ENCODE measurements around the gene NYNRIN.

NYNRIN gene

DNA sequence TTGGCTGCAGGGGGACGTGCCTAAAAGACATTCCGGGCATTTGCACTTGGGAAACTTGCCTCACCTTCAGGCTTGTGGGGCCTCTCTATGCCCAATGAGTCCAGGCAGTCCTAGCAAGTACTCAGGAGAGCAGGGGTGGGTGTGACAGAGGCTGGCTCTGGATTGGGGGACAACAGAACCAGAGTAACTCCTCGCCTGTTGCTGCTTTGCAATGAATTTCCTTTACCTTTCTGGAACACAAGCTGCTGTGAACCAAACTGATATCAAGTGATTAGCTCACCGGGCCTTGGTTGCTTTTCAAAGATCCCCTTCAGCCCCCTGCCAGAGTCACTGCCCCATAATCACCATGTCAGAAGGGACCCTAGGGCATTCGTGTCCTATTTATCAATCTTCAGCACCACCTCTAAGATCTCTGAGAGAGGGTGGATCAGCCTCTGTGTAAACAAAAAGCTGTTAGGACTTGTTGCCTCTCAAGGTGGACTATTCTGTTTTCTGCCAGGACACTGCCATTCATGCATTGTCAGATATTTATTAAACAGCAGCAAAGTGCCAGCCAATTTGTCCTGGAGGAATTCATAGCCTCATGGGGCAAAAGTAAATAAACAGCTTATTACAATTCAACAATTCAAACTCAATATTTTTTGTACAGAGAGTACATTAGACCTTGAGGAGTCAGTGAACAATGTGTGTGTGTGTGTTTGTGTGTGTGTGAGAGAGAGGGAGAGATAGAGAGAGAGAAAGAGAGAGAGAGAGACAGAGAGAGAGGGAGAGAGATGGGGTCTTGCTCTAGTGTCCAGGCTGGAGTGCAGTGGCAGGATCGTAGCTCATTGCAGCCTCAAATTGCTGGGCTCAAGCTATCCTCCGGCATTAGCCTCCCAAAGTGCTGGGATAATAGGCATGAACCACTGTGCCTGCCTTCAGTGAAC, 19.6 kb upstream of the NYNRIN start:
- TF ChIP-seq ZC3H10 (CRISPR knock-in tag; IDR thresholded peaks at IDR 0.05) (no peak), RARB (CRISPR knock-in tag; IDR thresholded peaks at IDR 0.05) (no peak), TCF4 (CRISPR knock-in tag; IDR thresholded peaks at IDR 0.05; ENCODE audit: borderline replicate concordance) (no peak), CSDC2 (CRISPR knock-in tag; IDR thresholded peaks at IDR 0.05) (no peak), BACH2 (CRISPR knock-in tag; IDR thresholded peaks at IDR 0.05; ENCODE audit: borderline replicate concordance) (no peak), ZNF565 (CRISPR knock-in tag; conservative IDR thresholded peaks at IDR 0.05; ENCODE audit: low read depth) (no peak), ZNF70 (CRISPR knock-in tag; IDR thresholded peaks at IDR 0.05) (no peak), SNAI2 (CRISPR knock-in tag; IDR thresholded peaks at IDR 0.05) (no peak), OSR1 (CRISPR knock-in tag; IDR thresholded peaks at IDR 0.05) (no peak)
- TF ChIP-seq, protein P1, sequence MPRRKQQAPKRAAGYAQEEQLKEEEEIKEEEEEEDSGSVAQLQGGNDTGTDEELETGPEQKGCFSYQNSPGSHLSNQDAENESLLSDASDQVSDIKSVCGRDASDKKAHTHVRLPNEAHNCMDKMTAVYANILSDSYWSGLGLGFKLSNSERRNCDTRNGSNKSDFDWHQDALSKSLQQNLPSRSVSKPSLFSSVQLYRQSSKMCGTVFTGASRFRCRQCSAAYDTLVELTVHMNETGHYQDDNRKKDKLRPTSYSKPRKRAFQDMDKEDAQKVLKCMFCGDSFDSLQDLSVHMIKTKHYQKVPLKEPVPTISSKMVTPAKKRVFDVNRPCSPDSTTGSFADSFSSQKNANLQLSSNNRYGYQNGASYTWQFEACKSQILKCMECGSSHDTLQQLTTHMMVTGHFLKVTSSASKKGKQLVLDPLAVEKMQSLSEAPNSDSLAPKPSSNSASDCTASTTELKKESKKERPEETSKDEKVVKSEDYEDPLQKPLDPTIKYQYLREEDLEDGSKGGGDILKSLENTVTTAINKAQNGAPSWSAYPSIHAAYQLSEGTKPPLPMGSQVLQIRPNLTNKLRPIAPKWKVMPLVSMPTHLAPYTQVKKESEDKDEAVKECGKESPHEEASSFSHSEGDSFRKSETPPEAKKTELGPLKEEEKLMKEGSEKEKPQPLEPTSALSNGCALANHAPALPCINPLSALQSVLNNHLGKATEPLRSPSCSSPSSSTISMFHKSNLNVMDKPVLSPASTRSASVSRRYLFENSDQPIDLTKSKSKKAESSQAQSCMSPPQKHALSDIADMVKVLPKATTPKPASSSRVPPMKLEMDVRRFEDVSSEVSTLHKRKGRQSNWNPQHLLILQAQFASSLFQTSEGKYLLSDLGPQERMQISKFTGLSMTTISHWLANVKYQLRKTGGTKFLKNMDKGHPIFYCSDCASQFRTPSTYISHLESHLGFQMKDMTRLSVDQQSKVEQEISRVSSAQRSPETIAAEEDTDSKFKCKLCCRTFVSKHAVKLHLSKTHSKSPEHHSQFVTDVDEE (CRISPR knock-in tag; IDR thresholded peaks at IDR 0.05) = no peak
- TF ChIP-seq, protein P2, sequence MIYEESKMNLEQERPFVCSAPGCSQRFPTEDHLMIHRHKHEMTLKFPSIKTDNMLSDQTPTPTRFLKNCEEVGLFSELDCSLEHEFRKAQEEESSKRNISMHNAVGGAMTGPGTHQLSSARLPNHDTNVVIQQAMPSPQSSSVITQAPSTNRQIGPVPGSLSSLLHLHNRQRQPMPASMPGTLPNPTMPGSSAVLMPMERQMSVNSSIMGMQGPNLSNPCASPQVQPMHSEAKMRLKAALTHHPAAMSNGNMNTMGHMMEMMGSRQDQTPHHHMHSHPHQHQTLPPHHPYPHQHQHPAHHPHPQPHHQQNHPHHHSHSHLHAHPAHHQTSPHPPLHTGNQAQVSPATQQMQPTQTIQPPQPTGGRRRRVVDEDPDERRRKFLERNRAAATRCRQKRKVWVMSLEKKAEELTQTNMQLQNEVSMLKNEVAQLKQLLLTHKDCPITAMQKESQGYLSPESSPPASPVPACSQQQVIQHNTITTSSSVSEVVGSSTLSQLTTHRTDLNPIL (CRISPR knock-in tag; IDR thresholded peaks at IDR 0.05; ENCODE audit: low read depth) = no peak
- ATAC-seq = no peak

DNA sequence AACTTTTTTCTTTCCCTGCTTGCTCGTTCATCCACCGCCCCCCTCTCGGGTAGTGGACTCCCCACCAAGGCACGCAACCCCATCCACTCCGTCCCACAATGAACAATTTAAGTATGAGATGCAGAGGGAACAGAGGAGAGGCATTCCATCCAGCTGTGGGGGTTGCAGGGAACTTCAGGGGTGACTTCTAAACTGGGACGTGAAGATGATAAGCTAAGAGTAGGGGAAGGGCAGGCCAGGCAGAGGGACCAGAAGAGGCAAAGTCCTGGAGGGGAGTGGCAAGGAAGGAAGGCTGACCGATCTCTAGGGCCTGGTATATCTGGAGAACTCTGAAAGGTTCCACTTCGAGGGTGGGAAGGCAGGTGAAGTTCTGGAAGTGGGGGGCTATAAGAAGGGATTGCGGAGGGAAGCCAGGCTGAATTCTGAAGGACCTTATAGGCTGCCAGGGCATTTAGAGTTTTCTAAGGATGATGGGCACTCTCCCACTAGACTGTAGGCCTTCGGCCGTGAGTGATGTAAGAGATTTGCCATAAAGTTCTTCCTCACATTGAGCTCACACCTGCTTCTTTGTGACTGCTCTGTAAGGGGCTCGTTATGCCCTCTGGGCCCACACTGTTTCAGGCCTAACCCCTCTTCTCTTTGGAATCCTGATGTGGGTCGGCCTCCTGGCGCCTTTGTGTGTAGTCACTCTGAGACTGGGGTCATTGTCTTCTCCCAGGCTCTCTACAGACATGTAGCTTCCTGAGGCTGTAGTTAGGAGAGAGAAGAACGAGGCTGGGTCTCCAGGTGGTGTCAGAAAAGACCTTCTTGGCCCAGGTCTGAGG, 18.7 kb upstream of the NYNRIN start:
- TF ChIP-seq OSR1 (CRISPR knock-in tag; IDR thresholded peaks at IDR 0.05) (no peak), SNAI2 (CRISPR knock-in tag; IDR thresholded peaks at IDR 0.05) (no peak), RARB (CRISPR knock-in tag; IDR thresholded peaks at IDR 0.05) (no peak), TCF4 (CRISPR knock-in tag; IDR thresholded peaks at IDR 0.05; ENCODE audit: borderline replicate concordance) (no peak), ZC3H10 (CRISPR knock-in tag; IDR thresholded peaks at IDR 0.05) (no peak), ZNF70 (CRISPR knock-in tag; IDR thresholded peaks at IDR 0.05) (no peak), BACH2 (CRISPR knock-in tag; IDR thresholded peaks at IDR 0.05; ENCODE audit: borderline replicate concordance) (no peak)
- TF ChIP-seq, protein P1 (CRISPR knock-in tag; IDR thresholded peaks at IDR 0.05) = no peak
- TF ChIP-seq, protein P3, sequence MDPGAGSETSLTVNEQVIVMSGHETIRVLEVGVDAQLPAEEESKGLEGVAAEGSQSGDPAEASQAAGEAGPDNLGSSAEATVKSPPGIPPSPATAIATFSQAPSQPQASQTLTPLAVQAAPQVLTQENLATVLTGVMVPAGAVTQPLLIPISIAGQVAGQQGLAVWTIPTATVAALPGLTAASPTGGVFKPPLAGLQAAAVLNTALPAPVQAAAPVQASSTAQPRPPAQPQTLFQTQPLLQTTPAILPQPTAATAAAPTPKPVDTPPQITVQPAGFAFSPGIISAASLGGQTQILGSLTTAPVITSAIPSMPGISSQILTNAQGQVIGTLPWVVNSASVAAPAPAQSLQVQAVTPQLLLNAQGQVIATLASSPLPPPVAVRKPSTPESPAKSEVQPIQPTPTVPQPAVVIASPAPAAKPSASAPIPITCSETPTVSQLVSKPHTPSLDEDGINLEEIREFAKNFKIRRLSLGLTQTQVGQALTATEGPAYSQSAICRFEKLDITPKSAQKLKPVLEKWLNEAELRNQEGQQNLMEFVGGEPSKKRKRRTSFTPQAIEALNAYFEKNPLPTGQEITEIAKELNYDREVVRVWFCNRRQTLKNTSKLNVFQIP (CRISPR knock-in tag; IDR thresholded peaks at IDR 0.05; ENCODE audit: borderline replicate concordance, low read depth) = no peak
- TF ChIP-seq, protein P4, sequence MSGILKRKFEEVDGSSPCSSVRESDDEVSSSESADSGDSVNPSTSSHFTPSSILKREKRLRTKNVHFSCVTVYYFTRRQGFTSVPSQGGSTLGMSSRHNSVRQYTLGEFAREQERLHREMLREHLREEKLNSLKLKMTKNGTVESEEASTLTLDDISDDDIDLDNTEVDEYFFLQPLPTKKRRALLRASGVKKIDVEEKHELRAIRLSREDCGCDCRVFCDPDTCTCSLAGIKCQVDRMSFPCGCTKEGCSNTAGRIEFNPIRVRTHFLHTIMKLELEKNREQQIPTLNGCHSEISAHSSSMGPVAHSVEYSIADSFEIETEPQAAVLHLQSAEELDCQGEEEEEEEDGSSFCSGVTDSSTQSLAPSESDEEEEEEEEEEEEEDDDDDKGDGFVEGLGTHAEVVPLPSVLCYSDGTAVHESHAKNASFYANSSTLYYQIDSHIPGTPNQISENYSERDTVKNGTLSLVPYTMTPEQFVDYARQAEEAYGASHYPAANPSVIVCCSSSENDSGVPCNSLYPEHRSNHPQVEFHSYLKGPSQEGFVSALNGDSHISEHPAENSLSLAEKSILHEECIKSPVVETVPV (CRISPR knock-in tag; IDR thresholded peaks at IDR 0.05) = no peak
- no peak; the same call in 2 of the 3 replicates for ATAC-seq

DNA sequence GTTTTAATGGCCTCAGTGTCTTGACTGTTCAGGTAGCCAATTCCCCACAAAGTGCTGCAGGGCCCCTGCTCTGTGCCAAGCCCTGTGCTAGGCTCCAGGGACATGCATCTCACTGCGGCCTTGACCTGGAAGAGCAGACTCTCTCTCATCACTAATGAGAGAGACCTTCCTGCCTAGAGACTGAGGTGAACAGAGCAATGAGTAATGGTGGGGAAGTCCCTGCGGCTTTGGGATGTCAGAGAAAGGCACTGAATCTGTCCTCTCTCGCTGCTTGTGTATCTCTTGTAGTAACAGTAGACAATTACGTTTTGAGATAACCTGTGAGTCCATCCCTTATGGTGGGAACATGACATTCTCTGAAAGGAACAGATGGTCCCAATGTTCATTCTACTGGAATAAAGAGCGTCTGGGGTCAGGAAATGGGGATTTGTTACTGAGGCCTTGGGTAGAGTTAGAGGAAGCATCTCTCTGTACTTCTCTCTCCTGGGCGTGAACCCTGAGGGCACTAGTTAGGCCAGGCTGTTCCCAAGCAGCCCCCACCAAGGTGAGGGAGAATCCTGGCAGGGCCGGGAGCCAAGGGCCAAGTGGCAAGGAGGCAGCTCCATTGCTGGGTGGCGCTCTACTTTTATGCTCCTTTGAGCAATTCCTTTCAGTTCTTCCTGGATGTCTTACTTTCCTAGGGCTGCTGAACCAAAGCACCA, 17.3 kb upstream of the NYNRIN start:
- ATAC-seq = no peak
- no peak for TF ChIP-seq BACH2 (CRISPR knock-in tag; IDR thresholded peaks at IDR 0.05; ENCODE audit: borderline replicate concordance)
- TF ChIP-seq ISL1 (CRISPR knock-in tag; IDR thresholded peaks at IDR 0.05) = no peak
- no peak for TF ChIP-seq ARNTL (CRISPR knock-in tag; IDR thresholded peaks at IDR 0.05; ENCODE audit: borderline replicate concordance, low read depth)
- TF ChIP-seq, protein P4 (CRISPR knock-in tag; IDR thresholded peaks at IDR 0.05) = no peak
- no peak for TF ChIP-seq SNAI2 (CRISPR knock-in tag; IDR thresholded peaks at IDR 0.05)
- TF ChIP-seq GLIS3 (CRISPR knock-in tag; IDR thresholded peaks at IDR 0.05) = no peak
- no peak for TF ChIP-seq OSR1 (CRISPR knock-in tag; IDR thresholded peaks at IDR 0.05)
- no peak for TF ChIP-seq ESRRG (CRISPR knock-in tag; IDR thresholded peaks at IDR 0.05)
- TF ChIP-seq ZNF565 (CRISPR knock-in tag; conservative IDR thresholded peaks at IDR 0.05; ENCODE audit: low read depth) = no peak
- TF ChIP-seq, protein P2 (CRISPR knock-in tag; IDR thresholded peaks at IDR 0.05; ENCODE audit: low read depth) = no peak
- no peak for TF ChIP-seq TCF4 (CRISPR knock-in tag; IDR thresholded peaks at IDR 0.05; ENCODE audit: borderline replicate concordance)
- TF ChIP-seq ZNF8 (CRISPR knock-in tag; IDR thresholded peaks at IDR 0.05) = no peak
- no peak for TF ChIP-seq PPARA (CRISPR knock-in tag; IDR thresholded peaks at IDR 0.05; ENCODE audit: borderline replicate concordance)
